Activated gamma-delta T cell treated with Interleukin-2 at 50 U/mL for 16 hours (primary cell): ENCODE results near the gene MYLK4.

Source experiments
- DNase-seq: peaks from one replicate; pipeline ENCODE4 v3.0.0-alpha.2; 2020

Gene MYLK4

GRCh38 chr6:2624177-2624576, 126.5 kb downstream of the MYLK4 start:
- no peak for DNase-seq

GRCh38 chr6:2623295-2623694, 127.4 kb downstream of the MYLK4 start:
- no peak for DNase-seq

GRCh38 chr6:2622671-2623070, 128.1 kb downstream of the MYLK4 start:
- DNase-seq: no peak

- no peak for DNase-seq
These were observed 131.1 kb downstream of the MYLK4 start for GRCh38 chr6:2619651-2620050.

GRCh38 chr6:2617729-2618128, 133.0 kb downstream of the MYLK4 start:
- DNase-seq: no peak

GRCh38 chr6:2616811-2617210, 133.9 kb downstream of the MYLK4 start:
- DNase-seq: no peak

- no peak for DNase-seq
These were observed 135.5 kb downstream of the MYLK4 start for GRCh38 chr6:2615251-2615650.

GRCh38 chr6:2614846-2615245, 135.9 kb downstream of the MYLK4 start:
- no peak for DNase-seq

GRCh38 chr6:2614155-2614554, 136.6 kb downstream of the MYLK4 start:
- no peak for DNase-seq
